ENCODE measurements around the gene FIP1L1.

FIP1L1 gene

DNA sequence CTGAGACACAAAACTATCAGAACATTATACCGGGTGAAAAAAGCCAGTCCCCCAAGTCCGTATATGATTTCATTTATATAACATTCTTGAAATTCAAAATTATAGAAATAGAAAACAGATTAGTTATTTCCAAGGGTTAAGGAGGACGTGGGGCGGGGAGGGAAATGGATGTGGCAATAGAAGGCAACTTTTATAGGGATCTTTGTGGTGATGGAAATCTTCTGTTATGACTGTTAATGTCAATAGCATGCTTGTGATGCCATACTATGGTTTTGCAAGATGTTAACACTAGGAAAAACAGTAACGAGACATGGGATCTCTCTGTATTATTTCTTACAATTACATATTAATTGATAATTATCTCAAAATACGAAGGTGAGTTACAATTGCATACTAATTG lies 117.4 kb downstream of the FIP1L1 start:
- H3K27me3 ChIP-seq (ENCODE audit: control insufficient read depth in 5 of 5, insufficient read depth in 4 of 5, low read length in 5 of 5): no peaks in the 10 kb centered on the region
- no peak overlapping the region for H3K27ac ChIP-seq (ENCODE audit: low read depth, low read length)
- H3K4me3 ChIP-seq (ENCODE audit: low read depth in 1 of 5, low read length in 5 of 5): no peak overlapping the region
- no peak overlapping the region for H3K9ac ChIP-seq (ENCODE audit: low read length in 5 of 5)
- no peaks in the 10 kb centered on the region for H3K9me3 ChIP-seq (ENCODE audit: control insufficient read depth in 5 of 5, low read length in 5 of 5)
- H3K36me3 ChIP-seq (ENCODE audit: control insufficient read depth in 5 of 5, insufficient read depth in 5 of 5, low read length in 5 of 5): peaks cover 0 to 17% (median 9%) of the 10 kb centered on the region in 5 donors
- peaks cover 6 to 19% (median 12%) of the 10 kb centered on the region in 5 donors for H3K4me1 ChIP-seq (ENCODE audit: control insufficient read depth in 5 of 5, insufficient read depth in 5 of 5, low read length in 5 of 5)

DNA sequence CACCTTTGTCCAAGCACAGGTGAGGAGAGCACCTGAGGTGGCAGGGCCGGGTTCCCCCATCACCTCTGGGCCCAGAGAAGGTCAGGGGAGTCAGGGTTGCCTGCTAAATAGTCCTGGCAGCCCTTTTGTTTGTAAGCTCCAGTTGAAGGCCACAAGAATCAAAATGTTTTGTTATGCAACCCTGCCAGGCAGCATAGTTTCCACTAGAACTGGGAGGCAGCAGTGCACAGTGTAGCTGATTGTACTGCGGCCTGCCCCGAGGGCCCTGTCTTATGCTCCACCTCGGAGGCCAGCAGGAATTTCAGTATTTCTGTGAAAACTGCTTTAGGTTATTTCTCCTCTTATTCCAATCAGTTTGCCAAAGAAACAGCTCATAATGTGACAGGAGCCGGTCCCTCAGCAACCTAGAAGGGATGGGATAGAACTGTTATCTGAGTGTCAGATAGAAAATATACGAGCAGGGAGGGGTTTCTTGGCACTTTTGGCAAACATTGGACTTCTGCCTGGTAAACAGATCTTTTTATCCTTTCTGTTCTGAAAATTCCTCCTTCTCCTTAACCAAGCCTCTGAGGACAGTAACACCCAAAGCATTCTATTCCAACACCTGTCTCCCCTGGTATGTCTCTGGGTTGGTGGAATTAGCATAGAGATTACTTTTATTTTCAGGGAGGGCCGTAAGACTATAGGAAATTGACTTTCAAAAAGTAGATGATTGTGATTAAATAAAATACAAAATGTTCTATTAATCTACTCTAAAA lies 120.2 kb downstream of the FIP1L1 start:
- peak overlapping the region in 1 of 5 donors; percentile 28 for H3K9ac ChIP-seq (ENCODE audit: low read length in 5 of 5)
- H3K4me3 ChIP-seq (ENCODE audit: low read depth in 1 of 5, low read length in 5 of 5): no peak overlapping the region
- H3K27ac ChIP-seq (ENCODE audit: low read depth, low read length): peak overlapping the region; percentile 69
- peaks cover 0 to 20% (median 9%) of the 10 kb centered on the region in 5 donors for H3K36me3 ChIP-seq (ENCODE audit: control insufficient read depth in 5 of 5, insufficient read depth in 5 of 5, low read length in 5 of 5)
- no peaks in the 10 kb centered on the region for H3K27me3 ChIP-seq (ENCODE audit: control insufficient read depth in 5 of 5, insufficient read depth in 4 of 5, low read length in 5 of 5)
- H3K9me3 ChIP-seq (ENCODE audit: control insufficient read depth in 5 of 5, low read length in 5 of 5): no peaks in the 10 kb centered on the region
- peaks cover 2 to 11% (median 9%) of the 10 kb centered on the region in 5 donors for H3K4me1 ChIP-seq (ENCODE audit: control insufficient read depth in 5 of 5, insufficient read depth in 5 of 5, low read length in 5 of 5)

DNA sequence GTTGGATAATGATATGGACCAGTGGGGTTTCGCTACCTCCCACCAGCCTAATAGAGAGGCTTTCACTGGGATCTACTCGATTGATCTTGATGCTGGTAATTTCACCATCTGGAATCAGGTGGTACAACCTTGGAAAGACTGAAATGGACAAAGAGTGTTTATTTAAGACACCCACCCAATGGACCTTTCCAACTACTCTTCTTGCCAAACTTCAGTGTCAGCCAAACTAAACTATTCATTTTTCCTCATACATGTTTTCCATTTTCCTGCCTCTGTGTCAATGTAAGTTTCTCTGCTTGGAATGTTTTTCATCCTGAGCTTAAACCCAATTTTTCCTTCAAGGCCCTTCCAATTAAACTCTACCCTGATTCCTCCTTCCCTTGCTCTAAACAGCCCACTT lies 121.3 kb downstream of the FIP1L1 start:
- no peak overlapping the region for H3K9ac ChIP-seq (ENCODE audit: low read length in 5 of 5)
- H3K9me3 ChIP-seq (ENCODE audit: control insufficient read depth in 5 of 5, low read length in 5 of 5): no peaks in the 10 kb centered on the region
- H3K4me1 ChIP-seq (ENCODE audit: control insufficient read depth in 5 of 5, insufficient read depth in 5 of 5, low read length in 5 of 5): peaks cover 2 to 11% (median 9%) of the 10 kb centered on the region in 5 donors
- peak overlapping the region; percentile 69 for H3K27ac ChIP-seq (ENCODE audit: low read depth, low read length)
- H3K4me3 ChIP-seq (ENCODE audit: low read depth in 1 of 5, low read length in 5 of 5): no peak overlapping the region
- peaks cover 0 to 17% (median 7%) of the 10 kb centered on the region in 5 donors for H3K36me3 ChIP-seq (ENCODE audit: control insufficient read depth in 5 of 5, insufficient read depth in 5 of 5, low read length in 5 of 5)
- no peaks in the 10 kb centered on the region for H3K27me3 ChIP-seq (ENCODE audit: control insufficient read depth in 5 of 5, insufficient read depth in 4 of 5, low read length in 5 of 5)

DNA sequence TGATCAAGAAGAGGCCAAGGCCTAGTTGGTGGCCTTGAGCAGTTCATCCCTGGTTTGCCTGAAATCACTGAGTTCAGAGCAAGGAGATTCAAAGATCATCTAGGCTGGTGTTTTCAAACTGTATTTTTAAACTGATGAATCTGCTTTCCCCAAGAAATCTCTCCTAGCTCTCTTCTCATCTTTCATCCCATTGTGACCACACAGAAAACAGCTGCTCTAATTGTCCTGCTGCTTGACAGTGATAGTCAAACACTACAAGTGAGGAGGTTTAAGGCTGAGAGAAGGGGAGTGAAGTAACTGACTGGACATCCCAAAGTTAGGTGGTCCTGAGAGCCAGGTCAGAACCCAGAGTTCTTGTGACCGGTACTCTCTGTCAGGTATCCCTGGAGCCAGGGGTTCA lies 122.3 kb downstream of the FIP1L1 start:
- Histone ChIP-seq H3K9me3 (ENCODE audit: control insufficient read depth in 5 of 5, low read length in 5 of 5) (no peaks in the 10 kb centered on the region), H3K27ac (ENCODE audit: low read depth, low read length) (no peak overlapping the region), H3K4me1 (ENCODE audit: control insufficient read depth in 5 of 5, insufficient read depth in 5 of 5, low read length in 5 of 5) (peaks cover 2 to 11% (median 9%) of the 10 kb centered on the region in 5 donors), H3K4me3 (ENCODE audit: low read depth in 1 of 5, low read length in 5 of 5) (no peak overlapping the region), H3K36me3 (ENCODE audit: control insufficient read depth in 5 of 5, insufficient read depth in 5 of 5, low read length in 5 of 5) (peaks cover 0 to 14% (median 6%) of the 10 kb centered on the region in 5 donors), H3K27me3 (ENCODE audit: control insufficient read depth in 5 of 5, insufficient read depth in 4 of 5, low read length in 5 of 5) (no peaks in the 10 kb centered on the region), H3K9ac (ENCODE audit: low read length in 5 of 5) (no peak overlapping the region)

DNA sequence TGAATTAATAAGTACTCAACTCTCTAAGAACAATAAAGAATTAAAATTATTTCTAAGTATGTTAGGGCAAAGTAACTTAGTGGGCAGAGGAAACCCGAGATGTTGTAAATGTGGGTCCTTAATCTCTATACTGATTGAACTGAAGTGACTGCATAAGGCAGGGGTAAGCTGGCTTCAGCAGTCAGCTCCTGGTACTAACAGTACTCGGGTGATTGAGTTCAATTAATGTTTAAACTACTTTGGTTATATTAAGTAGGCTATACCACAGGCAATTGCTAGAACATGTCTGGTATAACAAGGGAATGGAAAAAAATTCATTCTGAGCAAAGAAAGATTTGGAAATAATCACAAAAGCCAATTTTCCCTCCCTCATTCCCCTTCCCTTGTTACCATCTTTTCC lies 123.1 kb downstream of the FIP1L1 start:
- Histone ChIP-seq H3K4me1 (ENCODE audit: control insufficient read depth in 5 of 5, insufficient read depth in 5 of 5, low read length in 5 of 5) (peaks cover 2 to 11% (median 9%) of the 10 kb centered on the region in 5 donors), H3K4me3 (ENCODE audit: low read depth in 1 of 5, low read length in 5 of 5) (no peak overlapping the region), H3K9ac (ENCODE audit: low read length in 5 of 5) (no peak overlapping the region), H3K27ac (ENCODE audit: low read depth, low read length) (no peak overlapping the region), H3K9me3 (ENCODE audit: control insufficient read depth in 5 of 5, low read length in 5 of 5) (no peaks in the 10 kb centered on the region), H3K36me3 (ENCODE audit: control insufficient read depth in 5 of 5, insufficient read depth in 5 of 5, low read length in 5 of 5) (peaks cover 0 to 12% (median 6%) of the 10 kb centered on the region in 5 donors), H3K27me3 (ENCODE audit: control insufficient read depth in 5 of 5, insufficient read depth in 4 of 5, low read length in 5 of 5) (no peaks in the 10 kb centered on the region)

DNA sequence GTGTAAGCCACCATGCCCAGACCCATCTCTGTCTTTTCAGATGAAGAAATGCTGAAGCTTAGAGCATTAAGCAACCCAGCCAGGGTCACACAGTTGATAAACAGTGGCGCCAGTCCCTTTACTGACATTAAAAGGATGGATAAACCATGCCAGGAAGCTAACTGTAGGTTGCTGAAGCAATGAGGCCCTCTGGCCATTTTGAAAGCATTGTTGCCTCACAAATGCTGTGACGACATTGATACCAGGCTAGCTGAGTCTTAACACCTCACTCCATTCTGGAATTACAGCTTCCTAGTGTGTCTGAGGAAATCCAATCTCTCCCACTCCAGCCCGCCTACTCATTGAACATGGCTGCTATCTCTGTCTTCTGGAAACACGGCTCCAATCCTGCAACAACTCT lies 124.1 kb downstream of the FIP1L1 start:
- Histone ChIP-seq H3K9ac (ENCODE audit: low read length in 5 of 5) (no peak overlapping the region), H3K9me3 (ENCODE audit: control insufficient read depth in 5 of 5, low read length in 5 of 5) (no peaks in the 10 kb centered on the region), H3K4me1 (ENCODE audit: control insufficient read depth in 5 of 5, insufficient read depth in 5 of 5, low read length in 5 of 5) (peaks cover 2 to 11% (median 9%) of the 10 kb centered on the region in 5 donors), H3K27me3 (ENCODE audit: control insufficient read depth in 5 of 5, insufficient read depth in 4 of 5, low read length in 5 of 5) (no peaks in the 10 kb centered on the region), H3K27ac (ENCODE audit: low read depth, low read length) (no peak overlapping the region), H3K4me3 (ENCODE audit: low read depth in 1 of 5, low read length in 5 of 5) (no peak overlapping the region), H3K36me3 (ENCODE audit: control insufficient read depth in 5 of 5, insufficient read depth in 5 of 5, low read length in 5 of 5) (peaks cover 0 to 4% (median 3%) of the 10 kb centered on the region in 5 donors)

DNA sequence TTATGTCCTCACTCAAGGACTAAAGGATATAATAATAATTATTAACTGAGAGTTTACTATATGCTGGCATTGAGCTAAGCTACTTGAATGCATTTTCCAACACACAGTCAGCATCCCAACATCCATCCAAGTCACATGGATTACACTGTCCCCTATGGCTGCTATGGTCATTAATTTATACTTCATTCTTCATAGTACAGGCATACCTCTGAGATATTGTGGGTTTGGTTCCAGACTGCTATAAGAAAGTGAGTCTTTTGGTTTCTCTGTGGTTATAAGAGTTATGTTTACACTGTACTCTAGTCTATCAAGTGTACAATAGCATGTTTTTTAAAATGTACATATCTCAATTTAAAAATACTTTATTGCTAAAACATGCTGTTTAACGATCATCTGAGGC lies 124.7 kb downstream of the FIP1L1 start:
- Histone ChIP-seq H3K36me3 (ENCODE audit: control insufficient read depth in 5 of 5, insufficient read depth in 5 of 5, low read length in 5 of 5) (peaks cover 0 to 4% (median 3%) of the 10 kb centered on the region in 5 donors), H3K9me3 (ENCODE audit: control insufficient read depth in 5 of 5, low read length in 5 of 5) (no peaks in the 10 kb centered on the region), H3K4me3 (ENCODE audit: low read depth in 1 of 5, low read length in 5 of 5) (no peak overlapping the region), H3K9ac (ENCODE audit: low read length in 5 of 5) (no peak overlapping the region), H3K27me3 (ENCODE audit: control insufficient read depth in 5 of 5, insufficient read depth in 4 of 5, low read length in 5 of 5) (no peaks in the 10 kb centered on the region), H3K4me1 (ENCODE audit: control insufficient read depth in 5 of 5, insufficient read depth in 5 of 5, low read length in 5 of 5) (peaks cover under 1 to 13% (median 7%) of the 10 kb centered on the region in 5 donors), H3K27ac (ENCODE audit: low read depth, low read length) (no peak overlapping the region)

DNA sequence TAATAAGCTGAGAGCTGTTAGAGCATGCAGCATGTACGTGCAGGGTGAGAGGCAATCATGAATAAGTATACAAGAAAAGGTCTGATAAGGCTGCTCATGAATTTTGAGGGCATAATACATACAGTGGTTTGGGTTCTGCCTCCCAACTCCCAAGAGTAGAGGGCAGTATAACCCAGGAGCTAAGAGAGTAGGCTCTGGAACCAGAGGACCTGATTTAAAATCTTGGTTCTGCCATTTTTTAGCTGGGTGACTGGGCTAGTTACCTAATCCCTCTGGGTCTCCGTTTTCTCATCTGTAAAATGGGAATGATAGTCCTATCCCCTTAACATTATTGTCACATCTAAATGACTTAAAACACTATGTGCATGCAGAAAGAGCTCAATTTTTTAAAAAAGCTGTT lies 128.5 kb downstream of the FIP1L1 start:
- Histone ChIP-seq H3K27ac (ENCODE audit: low read depth, low read length) (no peak overlapping the region), H3K9me3 (ENCODE audit: control insufficient read depth in 5 of 5, low read length in 5 of 5) (no peaks in the 10 kb centered on the region), H3K36me3 (ENCODE audit: control insufficient read depth in 5 of 5, insufficient read depth in 5 of 5, low read length in 5 of 5) (peaks cover 0 to 3% (median 0%) of the 10 kb centered on the region in 5 donors), H3K4me3 (ENCODE audit: low read depth in 1 of 5, low read length in 5 of 5) (no peak overlapping the region), H3K9ac (ENCODE audit: low read length in 5 of 5) (no peak overlapping the region), H3K4me1 (ENCODE audit: control insufficient read depth in 5 of 5, insufficient read depth in 5 of 5, low read length in 5 of 5) (peaks cover 2 to 19% (median 13%) of the 10 kb centered on the region in 5 donors), H3K27me3 (ENCODE audit: control insufficient read depth in 5 of 5, insufficient read depth in 4 of 5, low read length in 5 of 5) (no peaks in the 10 kb centered on the region)

DNA sequence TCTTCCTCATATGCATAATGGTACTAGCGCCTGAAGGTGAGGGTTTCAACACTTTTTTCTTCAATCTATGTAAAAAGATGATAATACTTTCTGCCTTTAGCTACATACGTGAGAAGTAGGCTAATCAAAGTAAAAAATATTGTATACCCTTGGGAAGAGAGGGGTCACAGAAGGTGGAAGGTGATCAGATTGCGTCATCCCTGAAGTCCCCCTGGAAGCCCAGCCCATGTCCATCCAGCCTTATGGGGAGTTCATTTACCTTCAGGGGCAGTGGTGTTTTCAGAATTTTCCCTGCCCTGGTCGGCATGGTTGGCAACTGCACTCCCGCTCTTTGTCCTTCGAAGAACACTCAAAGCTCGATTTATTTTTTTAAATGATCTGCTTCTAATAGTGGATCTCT lies 129.6 kb downstream of the FIP1L1 start:
- Histone ChIP-seq H3K36me3 (ENCODE audit: control insufficient read depth in 5 of 5, insufficient read depth in 5 of 5, low read length in 5 of 5) (peaks cover 0 to 3% (median 0%) of the 10 kb centered on the region in 5 donors), H3K9ac (ENCODE audit: low read length in 5 of 5) (peak overlapping the region in 3 of 5 donors; percentile 13 to 71 (median 38)), H3K4me1 (ENCODE audit: control insufficient read depth in 5 of 5, insufficient read depth in 5 of 5, low read length in 5 of 5) (peaks cover 2 to 19% (median 13%) of the 10 kb centered on the region in 5 donors), H3K27ac (ENCODE audit: low read depth, low read length) (peak overlapping the region; percentile 70), H3K9me3 (ENCODE audit: control insufficient read depth in 5 of 5, low read length in 5 of 5) (no peaks in the 10 kb centered on the region), H3K27me3 (ENCODE audit: control insufficient read depth in 5 of 5, insufficient read depth in 4 of 5, low read length in 5 of 5) (no peaks in the 10 kb centered on the region), H3K4me3 (ENCODE audit: low read depth in 1 of 5, low read length in 5 of 5) (peak overlapping the region in 2 of 5 donors; percentile 50 to 59)

DNA sequence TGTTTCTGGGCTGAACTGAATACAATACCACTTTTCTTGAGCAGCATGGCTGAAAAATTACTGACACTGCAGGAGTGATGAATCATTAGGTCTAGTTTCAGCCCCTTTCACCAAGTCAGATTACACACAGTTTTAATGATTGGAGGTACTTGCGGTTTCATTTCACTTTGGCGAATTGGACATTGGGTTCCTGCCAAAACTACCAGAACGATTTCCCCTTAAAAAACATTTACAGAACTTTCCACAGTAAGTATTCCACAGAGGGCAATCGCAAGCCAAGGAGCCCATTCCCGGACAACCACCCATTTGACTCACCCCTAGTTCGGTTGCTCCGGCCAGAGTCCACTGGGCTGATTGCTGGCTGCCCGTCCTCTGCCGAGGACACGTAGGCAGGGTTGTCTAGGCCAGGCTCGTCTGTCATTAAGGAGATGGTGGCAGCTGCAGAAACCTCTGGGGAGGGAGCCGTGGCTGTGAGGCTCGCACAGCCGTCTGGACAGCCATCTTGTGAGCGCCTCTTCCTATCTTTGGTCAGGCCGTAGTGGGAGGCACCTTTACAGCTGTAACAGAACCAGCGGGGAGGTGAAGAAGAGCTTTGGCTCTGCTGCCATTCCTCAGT lies 130.3 kb downstream of the FIP1L1 start:
- H3K27ac ChIP-seq (ENCODE audit: low read depth, low read length): peak overlapping the region; percentile 70
- peaks cover 2 to 19% (median 13%) of the 10 kb centered on the region in 5 donors for H3K4me1 ChIP-seq (ENCODE audit: control insufficient read depth in 5 of 5, insufficient read depth in 5 of 5, low read length in 5 of 5)
- H3K4me3 ChIP-seq (ENCODE audit: low read depth in 1 of 5, low read length in 5 of 5): peak overlapping the region; percentile 4 to 59 (median 50)
- no peaks in the 10 kb centered on the region for H3K27me3 ChIP-seq (ENCODE audit: control insufficient read depth in 5 of 5, insufficient read depth in 4 of 5, low read length in 5 of 5)
- peak overlapping the region in 4 of 5 donors; percentile 13 to 71 (median 38) for H3K9ac ChIP-seq (ENCODE audit: low read length in 5 of 5)
- peaks cover 0 to 3% (median 0%) of the 10 kb centered on the region in 5 donors for H3K36me3 ChIP-seq (ENCODE audit: control insufficient read depth in 5 of 5, insufficient read depth in 5 of 5, low read length in 5 of 5)
- H3K9me3 ChIP-seq (ENCODE audit: control insufficient read depth in 5 of 5, low read length in 5 of 5): no peaks in the 10 kb centered on the region

All from subcutaneous abdominal adipose tissue (tissue), 5 donors.